Suprapubic skin (tissue), 3 donors: ENCODE data around the gene NOC4L.

Experiments used
- CTCF ChIP-seq, 2 donors: fragments of 200-600 bp in 1 of 2; fragments of 450-650 bp in 1 of 2; sonication (generic) in 1 of 2; IDR thresholded peaks; one replicate each; pipeline ENCODE4 v1.5.1; 2016 to 2019; ENCODE audit warnings: antibody characterized with exemption in 2 of 2, mild to moderate bottlenecking in 1 of 2, moderate library complexity in 1 of 2
- POLR2AphosphoS5 ChIP-seq, 3 donors: sonication (generic); formaldehyde crosslinking; IDR thresholded peaks; one replicate each; pipeline ENCODE4 v1.6.1; 2017; ENCODE audit warnings: antibody characterized with exemption in 3 of 3

GRCh38 chr12:132161796-132162507 lies 17.7 kb downstream of the NOC4L start:
- no peak for TF ChIP-seq CTCF (IDR thresholded peaks at IDR 0.05)
- no peak for TF ChIP-seq POLR2AphosphoS5 (IDR thresholded peaks at IDR 0.05)
